ENCODE results near the gene COX19. TPM values are rescaled to one million over a fixed set of nuclear protein-coding genes. Genes with fewer than 3 reads are reported as not detected.

The COX19 gene
- polyA plus RNA-seq, 1 of the 3 experiments (the other 2 are of a cell fraction) = 7.6 TPM

GRCh38 chr7:988963-989529, 13.7 kb upstream of the COX19 start:
- POLR2A ChIA-PET = no interaction called here
- no peak overlapping the region for H2AFZ ChIP-seq (ENCODE audit: low read depth)
- no peak overlapping the region for H3K4me3 ChIP-seq (ENCODE audit: low read depth in 2 of 2, low read length in 1 of 2)
- DNase-seq = no peak
- no peaks in the 10 kb centered on the region for H3K79me2 ChIP-seq (ENCODE audit: insufficient read depth)
- H3K4me1 ChIP-seq (ENCODE audit: control insufficient read depth in 1 of 2, insufficient read depth in 2 of 2, low read depth in 1 of 2, low read length in 1 of 2) = peaks cover 3 to 14% of the 10 kb centered on the region in 2 experiments; a peak in 2 of 4 replicates
- peaks cover 4% of the 10 kb centered on the region for H3F3A ChIP-seq (replicated peaks; ENCODE audit: insufficient read depth)
- no peaks in the 10 kb centered on the region for H3K27me3 ChIP-seq (ENCODE audit: insufficient read depth)
- no peak for TF ChIP-seq ZBTB33 (IDR thresholded peaks at IDR 0.05; ENCODE audit: borderline replicate concordance, low read depth)
- no peak for TF ChIP-seq MXI1 (IDR thresholded peaks at IDR 0.05; ENCODE audit: low read depth, low read length)
- TF ChIP-seq YY1 (IDR thresholded peaks at IDR 0.05; ENCODE audit: low read depth) = no peak
- no peak for TF ChIP-seq MAX (IDR thresholded peaks at IDR 0.05; ENCODE audit: low read depth)
- TF ChIP-seq NRF1 (IDR thresholded peaks at IDR 0.05; ENCODE audit: low read depth, low read length) = no peak
- TF ChIP-seq MEF2A (IDR thresholded peaks at IDR 0.05; ENCODE audit: borderline replicate concordance, low read depth) = no peak
- no peak for TF ChIP-seq FOXM1 (IDR thresholded peaks at IDR 0.05; ENCODE audit: low read depth)
- no peak for TF ChIP-seq REST (IDR thresholded peaks at IDR 0.05; ENCODE audit: low read depth, low read length)
- WGBS (ENCODE audit: low lambda C conversion rate) = 76% methylated on average over 12 of the region's 15 CpGs
- H3K9me2 ChIP-seq = no peaks in the 10 kb centered on the region
- H3K9ac ChIP-seq = no peak overlapping the region
- H3K9me3 ChIP-seq = no peaks in the 10 kb centered on the region
- H3K4me2 ChIP-seq = no peak overlapping the region
- H3K36me3 ChIP-seq (replicated peaks in 1 of 2; ENCODE audit: control insufficient read depth in 1 of 2, insufficient read depth in 2 of 2, low read length in 1 of 2) = no peaks in the 10 kb centered on the region
- H4K20me1 ChIP-seq (ENCODE audit: insufficient read depth) = peaks cover 4% of the 10 kb centered on the region; the same call in 1 of the 2 replicates
- no peak overlapping the region for H3K27ac ChIP-seq (ENCODE audit: low read depth in 2 of 2, low read length in 1 of 2)
- CTCF ChIA-PET = interaction anchor here (0.8 to 4.8 kb wide), 7 partner anchors 55 to 155 kb away, joined by 3 to 50 read pairs (median 5); partner anchors contain the start of gene GPR146

GRCh38 chr7:988426-988911, 13.1 kb upstream of the COX19 start:
- no peaks in the 10 kb centered on the region for H3K27me3 ChIP-seq (ENCODE audit: insufficient read depth)
- no peaks in the 10 kb centered on the region for H3K9me2 ChIP-seq
- H3K36me3 ChIP-seq (replicated peaks in 1 of 2; ENCODE audit: control insufficient read depth in 1 of 2, insufficient read depth in 2 of 2, low read length in 1 of 2) = no peaks in the 10 kb centered on the region
- no peaks in the 10 kb centered on the region for H3K9me3 ChIP-seq
- H3K4me2 ChIP-seq = no peak overlapping the region
- no peak overlapping the region for H3K9ac ChIP-seq
- TF ChIP-seq GATA2 (CRISPR knock-in tag; IDR thresholded peaks at IDR 0.05) (no peak), FOXM1 (IDR thresholded peaks at IDR 0.05; ENCODE audit: low read depth) (no peak), RFX5 (IDR thresholded peaks at IDR 0.05; ENCODE audit: low read length) (no peak), SIN3A (IDR thresholded peaks at IDR 0.05; ENCODE audit: borderline replicate concordance, low read depth, low read length) (no peak)
- H3K4me3 ChIP-seq (ENCODE audit: low read depth in 2 of 2, low read length in 1 of 2) = no peak overlapping the region
- no peaks in the 10 kb centered on the region for H3K79me2 ChIP-seq (ENCODE audit: insufficient read depth)
- peaks cover under 1% of the 10 kb centered on the region for H3F3A ChIP-seq (replicated peaks; ENCODE audit: insufficient read depth)
- peaks cover under 1% of the 10 kb centered on the region; the same call in 1 of the 2 replicates for H4K20me1 ChIP-seq (ENCODE audit: insufficient read depth)
- no peak for DNase-seq
- no peak overlapping the region for H3K27ac ChIP-seq (ENCODE audit: low read depth in 2 of 2, low read length in 1 of 2)
- H2AFZ ChIP-seq (ENCODE audit: low read depth) = no peak overlapping the region
- WGBS (ENCODE audit: low lambda C conversion rate) = 66% methylated on average over 12 of the region's 24 CpGs
- CTCF ChIA-PET = interaction anchor here (0.6 to 4.8 kb wide), 10 partner anchors 13 to 296 kb away, joined by 3 to 50 read pairs (median 4); partner anchors contain the start of genes COX19 and GPR146
- H3K4me1 ChIP-seq (ENCODE audit: control insufficient read depth in 1 of 2, insufficient read depth in 2 of 2, low read depth in 1 of 2, low read length in 1 of 2) = peaks cover 3 to 14% of the 10 kb centered on the region in 2 experiments; a peak in 2 of 4 replicates
- POLR2A ChIA-PET = no interaction called here
